NCI-H1694 treated with DMSO at 0.1 percent for 48 hours (cell line): Measurements from ENCODE around the gene NOM1.

ENCODE experiments used
- DNase-seq: peaks from one replicate; lab custom pipeline; 2025; lab: John Stamatoyannopoulos, UW

NOM1 gene

DNA sequence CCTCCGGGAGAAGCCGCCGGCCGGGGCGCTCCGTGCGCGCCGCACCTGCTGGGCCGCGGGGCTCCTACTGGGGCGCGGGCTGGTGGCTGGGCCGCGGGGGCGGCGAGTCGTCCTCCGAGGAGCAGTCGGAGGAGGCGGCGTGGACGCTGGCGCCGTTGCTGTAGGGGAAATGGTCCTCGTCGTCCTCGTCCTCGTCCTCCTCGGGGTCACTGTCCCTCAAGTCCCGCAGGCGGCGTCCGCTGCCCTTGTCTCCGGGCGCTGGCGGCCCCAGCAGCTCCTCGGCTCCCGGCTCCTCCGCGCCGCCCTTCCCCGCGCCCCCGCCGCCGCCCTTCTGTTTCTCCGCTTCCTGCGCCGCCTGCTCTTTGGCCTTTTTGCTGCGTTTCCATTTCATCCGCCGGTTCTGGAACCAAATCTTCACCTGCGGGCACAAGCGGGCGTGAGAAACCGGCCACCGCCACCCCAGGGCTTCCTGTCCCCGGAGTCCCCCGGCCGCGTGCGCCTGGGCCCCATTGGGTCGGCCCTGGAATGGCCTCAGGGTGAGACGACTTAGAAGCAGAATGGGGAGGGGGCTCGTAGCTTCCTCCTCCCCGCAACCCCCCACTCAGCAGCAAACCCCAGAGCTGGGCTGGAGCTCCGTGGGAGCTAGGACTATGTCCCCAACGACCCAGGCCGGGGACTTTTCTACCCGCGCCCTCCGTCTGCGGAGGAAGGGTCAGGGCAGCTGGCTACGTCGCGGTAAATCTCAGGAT lies 56.1 kb downstream of the NOM1 start:
- DNase-seq, result no peak

GRCh38 chr7:157006205-157006747 lies 56.8 kb downstream of the NOM1 start:
- DNase-seq, result no peak

DNA sequence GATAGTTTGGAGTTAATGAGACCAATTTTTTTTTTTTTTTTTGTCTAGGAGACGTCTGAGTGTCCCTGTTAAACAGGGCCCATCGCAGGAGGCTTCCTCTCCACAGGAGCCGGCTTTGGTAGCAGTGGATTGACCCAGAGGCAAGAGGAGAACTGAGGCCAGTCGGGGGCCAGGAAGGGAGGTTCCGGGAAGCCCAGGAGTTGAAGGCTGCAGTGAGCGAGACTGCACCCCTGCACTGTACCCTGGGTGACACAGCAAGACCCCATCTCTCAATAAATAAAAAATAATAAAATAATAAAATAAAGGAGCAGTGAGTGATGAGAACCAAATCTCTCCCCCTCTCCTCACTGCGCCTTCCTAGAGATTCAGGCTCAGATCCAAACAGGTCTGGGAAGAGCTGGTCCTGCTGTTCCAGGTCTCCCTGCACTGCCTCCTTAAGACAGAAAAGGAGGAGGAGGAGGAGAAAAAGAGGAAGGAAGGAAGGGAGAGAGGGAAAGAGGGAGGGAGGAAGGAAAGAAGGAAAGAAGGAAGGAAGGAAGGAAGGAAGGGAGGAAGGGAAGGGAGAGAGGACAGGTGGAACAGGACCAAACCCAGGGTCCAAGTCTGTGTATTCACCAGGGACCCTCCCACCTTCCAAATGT lies 57.4 kb downstream of the NOM1 start:
- DNase-seq, result no peak

DNA sequence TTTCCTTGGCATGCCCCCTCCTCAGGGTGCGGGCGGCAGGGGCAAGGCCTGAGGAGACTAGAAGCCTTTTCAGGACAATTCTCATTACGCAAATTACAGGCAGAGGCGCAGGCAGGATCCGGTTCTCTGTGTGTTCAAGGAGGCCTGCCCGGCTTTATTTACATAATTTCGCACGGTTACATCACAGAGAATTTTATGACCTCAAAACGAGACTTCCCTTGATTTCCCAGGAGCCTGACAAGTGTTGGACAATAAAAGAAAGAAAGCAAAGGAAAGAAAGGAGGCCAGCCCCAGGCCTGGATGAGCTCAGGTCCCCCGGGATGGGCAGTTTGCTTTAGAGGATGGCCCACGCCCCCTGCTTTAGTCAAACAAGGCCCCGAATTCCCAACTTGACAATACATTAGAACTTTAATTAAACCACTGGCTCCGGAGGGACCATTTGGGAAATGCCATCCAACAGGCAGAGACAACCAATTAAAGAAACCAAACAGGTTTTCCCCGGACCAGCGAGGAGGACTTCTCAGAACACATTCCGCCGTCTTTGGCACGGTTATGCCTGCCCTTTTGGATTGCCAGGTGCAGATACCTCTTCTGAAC lies 58.1 kb downstream of the NOM1 start:
- no peak for DNase-seq

DNA sequence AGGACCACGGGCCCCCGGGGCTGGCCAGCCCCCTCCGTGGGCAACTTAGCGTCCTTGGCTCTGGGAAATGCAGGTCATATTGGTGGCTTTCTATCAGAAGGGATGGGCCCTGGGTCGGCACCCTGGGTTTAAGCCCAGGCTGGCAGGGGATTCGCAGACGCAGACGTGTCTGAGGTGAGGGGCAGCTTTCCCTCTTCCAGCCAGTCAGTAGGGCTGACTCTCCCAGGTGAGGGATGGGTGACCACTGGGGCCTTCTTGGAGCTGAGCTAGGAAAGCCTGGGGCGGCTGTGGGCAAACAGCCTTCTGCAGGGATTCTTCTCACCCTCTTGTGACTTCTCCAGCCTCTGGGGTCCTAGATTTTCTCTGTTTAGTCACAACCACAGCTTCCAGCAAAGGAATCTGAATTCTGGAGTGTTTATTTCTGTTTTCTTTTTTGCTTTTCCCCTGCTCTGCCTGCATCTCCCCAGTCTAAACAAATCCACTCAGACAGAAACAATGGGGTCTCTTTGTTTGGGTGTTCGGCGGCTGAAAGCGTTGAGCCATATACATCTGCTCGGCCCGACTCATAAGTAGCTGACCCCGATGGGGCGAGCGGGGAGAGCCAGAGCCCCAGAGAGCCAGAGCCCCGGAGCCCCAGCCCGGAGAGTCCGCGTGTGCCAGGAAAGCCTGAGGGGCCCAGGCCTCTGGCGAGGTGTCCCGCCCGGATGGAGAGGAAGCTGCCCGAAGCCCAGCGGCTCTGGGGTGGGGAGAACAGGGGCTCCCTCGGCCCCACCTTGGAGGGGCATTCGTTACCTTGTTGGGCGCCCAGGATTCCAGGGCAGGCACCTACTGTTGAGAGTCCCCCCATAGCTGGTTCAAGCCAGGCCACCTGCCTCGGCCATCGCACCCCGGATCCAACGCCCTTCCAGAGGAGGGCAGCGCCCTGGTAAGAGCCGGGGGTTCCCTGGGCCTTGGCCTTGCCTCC lies 59.0 kb downstream of the NOM1 start:
- DNase-seq, result no peak

GRCh38 chr7:157009170-157009777 lies 59.8 kb downstream of the NOM1 start:
- no peak for DNase-seq

DNA sequence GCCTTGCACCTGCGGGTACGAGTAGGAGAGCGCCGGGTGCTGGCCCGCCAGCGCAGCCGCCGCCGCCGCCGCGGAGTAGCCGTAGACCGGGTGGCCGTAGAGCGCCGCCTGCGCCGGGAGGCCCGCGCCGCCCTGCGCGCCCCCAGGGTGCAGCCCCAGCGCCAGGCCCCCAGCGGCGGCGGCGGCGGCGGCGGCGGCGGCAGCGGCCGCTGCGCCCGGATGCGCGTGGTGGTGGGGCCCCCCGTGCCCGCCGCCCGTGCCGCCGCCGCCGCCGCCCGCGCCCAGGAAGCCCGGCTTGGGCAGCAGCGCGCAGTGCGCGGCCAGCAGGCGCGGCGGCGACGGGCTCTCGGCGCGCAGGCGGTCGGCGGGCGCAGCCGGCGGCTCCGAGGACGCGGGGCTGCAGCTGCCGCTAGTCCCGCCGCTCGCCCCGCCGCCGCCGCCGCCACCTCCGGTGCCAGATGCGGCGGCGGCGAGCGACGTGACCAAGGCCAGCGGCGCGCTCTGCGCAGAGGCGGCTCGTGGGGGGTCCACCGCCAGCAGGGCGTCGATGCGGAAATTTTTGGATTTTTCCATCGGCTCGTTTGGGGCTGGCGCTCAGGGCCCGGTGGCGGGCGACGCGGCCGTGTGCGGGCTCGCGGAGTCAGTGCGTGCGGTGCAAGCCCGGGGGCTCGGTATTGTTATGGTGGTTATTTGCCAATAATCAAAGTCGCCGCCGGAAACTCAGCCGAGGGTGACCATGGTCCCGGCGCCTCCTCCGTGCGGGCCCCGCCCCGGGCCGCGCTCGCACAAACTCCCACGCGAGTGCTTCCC lies 60.5 kb downstream of the NOM1 start:
- DNase-seq, result no peak

GRCh38 chr7:157010588-157011332 lies 61.2 kb downstream of the NOM1 start, which contains the start of gene MNX1:
MNX1 (minus strand) TSS chr7:157010663; CDS start chr7:157010350, 313 bp downstream.
- peak; percentile 76 for DNase-seq

DNA sequence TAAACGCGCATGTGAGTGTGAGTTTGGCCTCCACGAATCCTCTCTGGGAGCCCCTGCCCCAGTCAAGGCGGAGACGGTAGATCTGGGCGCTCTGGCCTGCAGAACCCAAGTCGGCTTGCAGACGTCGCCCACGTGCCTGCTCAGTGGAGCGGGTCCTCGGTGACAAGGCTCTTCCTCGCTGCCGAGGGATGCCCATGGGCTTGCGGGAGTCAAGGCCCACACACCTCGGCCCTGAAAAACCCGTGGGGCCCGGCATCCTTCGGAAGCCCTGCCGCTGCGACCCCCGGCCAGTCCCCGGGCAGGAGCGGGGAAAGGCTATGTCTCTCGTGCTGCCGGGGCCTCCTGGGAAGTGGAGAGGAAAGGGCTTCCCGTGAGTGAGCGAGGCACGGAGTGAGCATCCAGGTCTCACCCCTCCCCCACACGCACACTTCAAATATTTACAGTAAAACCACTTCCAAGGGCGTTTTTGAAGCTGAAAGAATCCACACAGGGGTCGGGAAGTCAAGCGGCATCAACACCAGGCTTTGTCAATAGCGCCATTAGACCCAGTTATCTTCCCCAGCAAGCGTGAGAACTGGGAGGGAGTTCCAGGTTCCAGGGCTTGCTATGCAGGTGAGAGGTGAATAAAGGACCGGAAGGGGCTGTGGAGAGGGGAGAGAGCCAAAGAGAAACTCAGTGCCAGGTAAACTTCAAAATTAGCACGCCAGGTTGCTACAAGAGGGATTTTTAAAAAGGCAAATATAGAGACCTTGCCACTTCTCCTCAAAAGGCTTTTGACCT lies 62.0 kb downstream of the NOM1 start:
- no peak for DNase-seq

DNA sequence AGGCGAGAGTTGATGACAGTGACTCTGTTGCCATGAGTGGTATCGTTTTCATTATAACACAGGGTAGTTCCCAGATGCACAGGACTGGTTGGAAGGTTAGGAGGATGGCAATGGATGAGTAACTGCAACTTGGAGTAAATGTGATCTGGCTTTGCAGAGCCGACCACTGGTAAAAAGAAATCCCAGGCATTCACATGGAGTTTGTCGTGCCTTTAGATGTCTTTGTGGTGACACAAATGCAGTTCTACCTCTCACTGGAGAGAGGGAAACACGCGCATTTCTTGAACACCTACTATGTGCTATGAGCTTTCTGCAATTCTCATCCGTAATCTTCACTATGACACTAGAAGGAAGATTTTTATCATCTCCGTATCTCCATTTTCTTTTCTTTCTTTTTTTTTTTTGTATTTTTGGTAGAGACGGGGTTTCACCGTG lies 62.6 kb downstream of the NOM1 start:
- no peak for DNase-seq

GRCh38 chr7:157013101-157013500 lies 63.6 kb downstream of the NOM1 start:
- DNase-seq, result no peak

- no peak for DNase-seq
These were observed 64.4 kb downstream of the NOM1 start for GRCh38 chr7:157013602-157014549.

DNA sequence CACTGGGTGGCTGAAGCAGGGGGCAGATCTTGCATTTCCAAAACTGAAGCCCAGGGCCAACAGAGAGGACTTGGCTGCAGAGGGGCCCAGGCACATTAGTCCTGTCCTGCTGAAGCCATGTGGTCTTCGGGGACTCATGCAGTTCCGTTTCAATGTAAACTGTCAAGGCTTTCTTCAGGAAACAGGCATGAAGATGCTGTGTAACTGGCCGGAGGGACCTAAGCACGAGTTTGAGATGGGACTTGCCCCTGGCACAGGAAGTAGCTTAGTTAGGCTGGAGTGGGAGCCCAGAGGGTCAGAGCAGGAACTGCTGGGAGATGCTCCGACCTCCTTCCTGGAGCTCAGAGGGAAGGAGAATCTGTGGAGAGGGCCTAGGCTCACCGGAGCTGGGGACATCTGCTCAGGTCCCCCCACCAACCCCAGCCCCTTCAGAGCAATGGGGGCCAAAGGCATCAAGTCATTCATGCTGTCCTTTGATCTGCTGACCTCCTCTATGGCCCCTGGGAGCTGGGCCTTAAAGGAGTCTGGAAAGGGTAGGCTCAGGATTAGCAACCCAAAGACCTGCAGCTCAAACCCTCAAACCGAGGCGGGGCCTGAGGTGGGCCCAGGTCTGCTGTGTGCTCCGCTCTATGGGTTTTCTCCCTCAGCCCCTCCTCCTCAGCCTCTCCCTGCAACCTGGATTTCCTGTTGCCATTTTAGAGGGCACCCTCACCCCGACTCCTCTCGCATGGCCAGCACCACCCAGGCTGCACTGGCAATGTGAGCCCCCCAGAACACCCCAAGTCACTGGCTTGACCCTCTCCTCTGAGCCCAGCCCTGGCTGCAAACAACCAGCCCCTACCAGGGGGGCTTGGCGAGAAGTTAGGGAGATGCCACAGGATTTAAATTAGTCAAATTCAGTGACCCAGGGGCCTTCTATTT lies 65.4 kb downstream of the NOM1 start:
- DNase-seq, result no peak

DNA sequence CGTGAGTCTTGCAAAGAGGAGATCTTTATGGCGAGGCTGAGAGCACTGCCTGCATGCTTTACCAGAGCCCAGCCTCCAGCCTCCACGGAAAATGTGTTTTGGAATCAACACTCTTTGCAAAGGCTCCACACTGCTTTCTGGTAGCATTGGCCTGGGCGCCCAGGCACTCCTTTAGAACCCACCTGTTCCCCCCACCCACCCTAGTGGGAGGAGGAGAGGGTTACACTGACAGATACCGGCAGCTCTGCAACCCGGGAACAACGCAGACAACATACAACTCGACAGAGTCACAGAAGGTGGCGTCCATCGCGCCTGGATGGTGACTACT lies 66.5 kb downstream of the NOM1 start:
- no peak for DNase-seq

DNA sequence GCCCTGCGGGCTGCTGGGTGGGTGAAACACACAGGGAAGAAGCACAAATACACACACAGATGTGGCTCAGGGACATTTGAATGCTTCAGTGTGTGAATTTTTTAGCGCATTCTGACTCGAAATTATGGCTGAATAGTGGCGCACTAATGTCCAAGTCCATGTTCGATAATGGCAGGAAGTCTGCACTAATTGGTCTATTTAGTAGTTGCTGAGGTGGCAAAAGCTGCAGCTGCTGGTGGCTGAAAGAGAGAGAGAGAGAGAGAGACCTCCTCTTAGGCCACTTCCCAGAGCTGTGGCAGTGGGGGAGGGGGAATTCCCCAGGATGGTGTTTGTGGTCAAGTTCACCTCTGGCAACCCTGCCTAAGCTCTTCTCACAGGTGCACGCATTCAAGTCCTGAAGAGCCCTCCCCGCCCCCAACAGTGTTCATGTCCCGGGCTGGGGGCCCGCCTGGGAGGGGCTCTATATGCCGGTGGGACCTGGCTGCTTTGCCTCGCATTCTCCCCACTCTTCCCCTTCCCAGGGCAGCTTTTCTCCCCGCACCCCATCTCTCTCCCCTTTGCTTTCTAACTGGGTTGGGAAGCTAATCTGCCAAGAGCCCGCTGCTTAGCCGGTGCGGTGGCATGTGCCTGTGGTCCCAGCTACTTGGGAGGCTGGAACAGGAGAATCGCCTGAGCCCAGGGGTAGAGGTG lies 67.0 kb downstream of the NOM1 start:
- DNase-seq, result no peak

GRCh38 chr7:157017149-157017548 lies 67.6 kb downstream of the NOM1 start:
- no peak for DNase-seq
